ENCODE results near the gene PCDH9.
A peak's percentile ranks its signal among the peaks of the same experiment; 100 is the strongest.

Gene PCDH9

DNA sequence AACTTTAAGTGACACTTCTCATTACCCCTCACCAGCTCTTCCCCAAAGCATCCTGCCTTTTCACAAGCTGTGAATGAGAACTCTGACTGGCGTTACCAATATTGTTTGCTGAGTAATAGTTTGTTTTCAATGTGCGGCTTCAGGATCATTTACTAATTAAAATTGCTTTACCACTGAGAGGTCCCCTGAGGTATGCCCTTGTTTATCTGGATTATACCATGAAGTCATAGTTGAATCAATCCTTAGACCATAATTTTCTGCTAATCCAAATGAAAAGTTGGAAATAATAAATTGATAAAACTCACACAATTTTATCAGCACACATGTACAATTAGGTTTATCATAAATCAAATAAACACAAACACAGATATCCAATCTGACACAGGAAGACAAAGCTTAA, 568.8 kb downstream of the PCDH9 start:
- Histone ChIP-seq H3K27ac (replicated peaks; ENCODE audit: low read length) (no peak overlapping the region), H3K9me3 (replicated peaks in 1 of 2; ENCODE audit: control insufficient read depth in 2 of 2, insufficient read depth in 1 of 2, low read depth in 1 of 2, low read length in 2 of 2) (no peaks in the 10 kb centered on the region), H3K4me2 (ENCODE audit: insufficient read depth, low read length, poor library complexity, severe bottlenecking) (no peak overlapping the region), H2BK120ac (ENCODE audit: low read depth, low read length) (no peak overlapping the region), H2AK5ac (ENCODE audit: low read depth, low read length) (no peak overlapping the region), H2BK5ac (ENCODE audit: low read length) (no peak overlapping the region), H4K91ac (ENCODE audit: low read depth, low read length, poor library complexity) (no peak overlapping the region), H3K14ac (ENCODE audit: low read length) (no peak overlapping the region), H2BK15ac (ENCODE audit: low read length) (no peak overlapping the region), H3K23ac (ENCODE audit: low read depth, low read length, poor library complexity) (no peak overlapping the region), H3K9ac (ENCODE audit: low read depth, low read length, poor library complexity) (no peak overlapping the region), H3K18ac (ENCODE audit: low read length) (no peak overlapping the region), H3K4me3 (ENCODE audit: low read length in 2 of 2) (no peak overlapping the region), H2AFZ (ENCODE audit: low read length) (peak overlapping the region; percentile 43), H3K4me1 (ENCODE audit: control insufficient read depth in 2 of 2, insufficient read depth in 1 of 2, low read depth in 1 of 2, low read length in 2 of 2) (peaks cover 7 to 10% of the 10 kb centered on the region in 2 donors), H2BK12ac (ENCODE audit: low read length) (no peak overlapping the region), H3K36me3 (replicated peaks in 1 of 2; ENCODE audit: control insufficient read depth in 2 of 2, insufficient read depth in 2 of 2, low read length in 2 of 2) (no peaks in the 10 kb centered on the region), H3K79me1 (ENCODE audit: low read depth, low read length) (no peaks in the 10 kb centered on the region), H3K27me3 (ENCODE audit: control insufficient read depth in 3 of 3, insufficient read depth in 3 of 3, low read depth in 1 of 3, low read length in 3 of 3) (no peaks in the 10 kb centered on the region), H4K8ac (ENCODE audit: low read depth, low read length) (no peak overlapping the region), H3K4ac (ENCODE audit: low read length) (no peak overlapping the region)
- WGBS, 2 donors (ENCODE audit: extremely low coverage in 2 of 2, insufficient read length in 2 of 2, insufficient replicate concordance in 1 of 2), result no CpG with 5 or more reads among the region's 2 CpGs
- no peak for DNase-seq (ENCODE audit: low spot score)

DNA sequence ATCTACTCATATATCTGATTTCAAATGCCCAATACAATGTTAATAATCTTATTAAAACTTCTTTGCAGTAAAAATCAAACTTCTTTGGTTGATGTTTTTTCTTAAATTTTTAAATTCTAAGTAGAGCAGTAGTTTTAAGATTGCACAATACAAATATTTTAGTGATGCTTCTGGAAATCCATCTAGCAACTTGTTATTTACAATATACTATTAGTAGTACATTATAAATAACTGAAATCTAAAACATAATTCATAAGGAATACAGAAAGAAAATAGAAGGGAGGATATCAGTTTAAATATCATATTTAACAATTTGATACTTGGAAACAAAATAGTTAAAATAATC, 569.7 kb downstream of the PCDH9 start:
- Histone ChIP-seq H4K8ac (ENCODE audit: low read depth, low read length) (no peak overlapping the region), H2BK12ac (ENCODE audit: low read length) (no peak overlapping the region), H3K4me3 (ENCODE audit: low read length in 2 of 2) (no peak overlapping the region), H2AFZ (ENCODE audit: low read length) (peak overlapping the region; percentile 62), H3K23ac (ENCODE audit: low read depth, low read length, poor library complexity) (no peak overlapping the region), H3K79me1 (ENCODE audit: low read depth, low read length) (no peaks in the 10 kb centered on the region), H2AK5ac (ENCODE audit: low read depth, low read length) (no peak overlapping the region), H2BK5ac (ENCODE audit: low read length) (no peak overlapping the region), H3K4me2 (ENCODE audit: insufficient read depth, low read length, poor library complexity, severe bottlenecking) (no peak overlapping the region), H3K9ac (ENCODE audit: low read depth, low read length, poor library complexity) (no peak overlapping the region), H3K4me1 (ENCODE audit: control insufficient read depth in 2 of 2, insufficient read depth in 1 of 2, low read depth in 1 of 2, low read length in 2 of 2) (peaks cover 4 to 6% of the 10 kb centered on the region in 2 donors), H2BK15ac (ENCODE audit: low read length) (no peak overlapping the region), H3K18ac (ENCODE audit: low read length) (no peak overlapping the region), H3K4ac (ENCODE audit: low read length) (no peak overlapping the region), H3K14ac (ENCODE audit: low read length) (no peak overlapping the region), H3K36me3 (replicated peaks in 1 of 2; ENCODE audit: control insufficient read depth in 2 of 2, insufficient read depth in 2 of 2, low read length in 2 of 2) (no peaks in the 10 kb centered on the region), H3K9me3 (replicated peaks in 1 of 2; ENCODE audit: control insufficient read depth in 2 of 2, insufficient read depth in 1 of 2, low read depth in 1 of 2, low read length in 2 of 2) (no peaks in the 10 kb centered on the region), H4K91ac (ENCODE audit: low read depth, low read length, poor library complexity) (no peak overlapping the region), H2BK120ac (ENCODE audit: low read depth, low read length) (no peak overlapping the region), H3K27ac (replicated peaks; ENCODE audit: low read length) (no peak overlapping the region), H3K27me3 (ENCODE audit: control insufficient read depth in 3 of 3, insufficient read depth in 3 of 3, low read depth in 1 of 3, low read length in 3 of 3) (no peaks in the 10 kb centered on the region)
- DNase-seq (ENCODE audit: low spot score), result no peak

DNA sequence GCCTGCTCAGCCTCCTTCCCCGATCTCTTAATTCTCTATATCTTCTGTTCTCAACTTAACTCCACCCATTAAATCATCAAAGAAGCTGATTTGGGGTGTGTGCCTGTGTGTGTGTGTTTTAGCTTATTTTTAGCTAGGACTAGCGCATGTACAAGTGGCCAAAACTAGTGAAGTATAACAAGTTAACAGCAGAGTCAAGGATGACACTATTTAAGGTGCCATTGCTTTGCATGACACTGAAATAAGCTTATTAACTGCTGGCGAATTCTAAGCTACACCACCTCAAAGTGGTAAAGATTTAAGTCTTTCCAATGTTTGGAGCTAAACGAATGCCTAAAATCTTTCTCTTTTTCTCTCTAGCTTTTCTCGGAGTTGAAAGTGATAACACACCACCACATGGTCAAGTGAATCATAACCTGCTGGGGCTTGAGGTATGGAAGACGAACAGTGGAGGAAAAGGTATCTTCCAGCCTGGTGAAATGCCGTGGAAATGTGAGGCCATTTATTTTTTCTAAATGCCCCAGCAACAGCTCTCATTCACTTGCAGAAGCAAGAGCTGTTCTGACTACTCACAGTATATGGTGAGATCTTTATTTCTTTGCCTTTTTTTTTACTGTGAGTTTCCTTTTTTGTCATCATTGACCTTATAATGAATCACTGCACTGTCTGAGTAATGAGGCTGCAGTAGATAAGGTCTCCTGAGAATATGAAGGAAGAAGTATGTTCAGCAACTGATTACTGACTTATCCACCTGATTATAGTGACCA, 570.3 kb downstream of the PCDH9 start:
- Histone ChIP-seq H2BK5ac (ENCODE audit: low read length) (no peak overlapping the region), H4K8ac (ENCODE audit: low read depth, low read length) (no peak overlapping the region), H3K4me3 (ENCODE audit: low read length in 2 of 2) (no peak overlapping the region), H3K18ac (ENCODE audit: low read length) (no peak overlapping the region), H3K27ac (replicated peaks; ENCODE audit: low read length) (no peak overlapping the region), H2BK15ac (ENCODE audit: low read length) (no peak overlapping the region), H4K91ac (ENCODE audit: low read depth, low read length, poor library complexity) (no peak overlapping the region), H3K9ac (ENCODE audit: low read depth, low read length, poor library complexity) (no peak overlapping the region), H3K9me3 (replicated peaks in 1 of 2; ENCODE audit: control insufficient read depth in 2 of 2, insufficient read depth in 1 of 2, low read depth in 1 of 2, low read length in 2 of 2) (no peaks in the 10 kb centered on the region), H3K4ac (ENCODE audit: low read length) (no peak overlapping the region), H3K14ac (ENCODE audit: low read length) (no peak overlapping the region), H2BK12ac (ENCODE audit: low read length) (no peak overlapping the region), H3K27me3 (ENCODE audit: control insufficient read depth in 3 of 3, insufficient read depth in 3 of 3, low read depth in 1 of 3, low read length in 3 of 3) (no peaks in the 10 kb centered on the region), H2BK120ac (ENCODE audit: low read depth, low read length) (no peak overlapping the region), H3K23ac (ENCODE audit: low read depth, low read length, poor library complexity) (no peak overlapping the region), H3K4me1 (ENCODE audit: control insufficient read depth in 2 of 2, insufficient read depth in 1 of 2, low read depth in 1 of 2, low read length in 2 of 2) (peaks cover 4 to 5% of the 10 kb centered on the region in 2 donors), H3K79me1 (ENCODE audit: low read depth, low read length) (no peaks in the 10 kb centered on the region), H3K36me3 (replicated peaks in 1 of 2; ENCODE audit: control insufficient read depth in 2 of 2, insufficient read depth in 2 of 2, low read length in 2 of 2) (no peaks in the 10 kb centered on the region), H3K4me2 (ENCODE audit: insufficient read depth, low read length, poor library complexity, severe bottlenecking) (no peak overlapping the region), H2AK5ac (ENCODE audit: low read depth, low read length) (no peak overlapping the region), H2AFZ (ENCODE audit: low read length) (peak overlapping the region; percentile 62)
- WGBS, 2 donors (ENCODE audit: extremely low coverage in 2 of 2, insufficient read length in 2 of 2, insufficient replicate concordance in 1 of 2), result no CpG with 5 or more reads among the region's 7 CpGs
- DNase-seq (ENCODE audit: low spot score), result no peak

DNA sequence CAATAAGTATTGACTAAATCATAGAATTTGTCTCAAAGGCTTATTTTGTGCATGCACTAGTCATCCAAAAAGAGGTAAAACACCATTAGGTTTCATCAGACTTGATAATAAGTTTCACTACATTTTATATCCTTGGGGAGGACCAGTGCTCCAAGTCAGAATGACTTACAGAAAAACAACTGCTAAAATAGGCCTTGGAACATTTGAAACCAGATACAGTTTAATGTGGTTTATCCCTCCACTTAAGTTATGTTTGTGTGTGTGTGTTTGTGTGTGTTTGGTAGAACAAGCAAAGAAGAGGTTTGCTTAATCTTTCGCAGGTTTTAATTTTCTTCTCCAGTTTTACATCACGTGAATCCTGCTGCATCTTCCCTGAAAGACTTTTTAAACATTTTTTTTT, 570.9 kb downstream of the PCDH9 start:
- H3K4ac ChIP-seq (ENCODE audit: low read length), result no peak overlapping the region
- H2AK5ac ChIP-seq (ENCODE audit: low read depth, low read length), result no peak overlapping the region
- H3K9ac ChIP-seq (ENCODE audit: low read depth, low read length, poor library complexity), result no peak overlapping the region
- H3K23ac ChIP-seq (ENCODE audit: low read depth, low read length, poor library complexity), result no peak overlapping the region
- no peaks in the 10 kb centered on the region for H3K36me3 ChIP-seq (replicated peaks in 1 of 2; ENCODE audit: control insufficient read depth in 2 of 2, insufficient read depth in 2 of 2, low read length in 2 of 2)
- WGBS, 2 donors (ENCODE audit: extremely low coverage in 2 of 2, insufficient read length in 2 of 2, insufficient replicate concordance in 1 of 2), result no CpG with 5 or more reads among the region's 2 CpGs
- no peak overlapping the region for H2BK12ac ChIP-seq (ENCODE audit: low read length)
- H3K4me1 ChIP-seq (ENCODE audit: control insufficient read depth in 2 of 2, insufficient read depth in 1 of 2, low read depth in 1 of 2, low read length in 2 of 2), result peaks cover 4 to 5% of the 10 kb centered on the region in 2 donors
- no peak for DNase-seq (ENCODE audit: low spot score)
- no peak overlapping the region for H3K4me2 ChIP-seq (ENCODE audit: insufficient read depth, low read length, poor library complexity, severe bottlenecking)
- no peaks in the 10 kb centered on the region for H3K27me3 ChIP-seq (ENCODE audit: control insufficient read depth in 3 of 3, insufficient read depth in 3 of 3, low read depth in 1 of 3, low read length in 3 of 3)
- H2BK15ac ChIP-seq (ENCODE audit: low read length), result no peak overlapping the region
- no peak overlapping the region for H3K27ac ChIP-seq (replicated peaks; ENCODE audit: low read length)
- H3K9me3 ChIP-seq (replicated peaks in 1 of 2; ENCODE audit: control insufficient read depth in 2 of 2, insufficient read depth in 1 of 2, low read depth in 1 of 2, low read length in 2 of 2), result no peaks in the 10 kb centered on the region
- H3K79me1 ChIP-seq (ENCODE audit: low read depth, low read length), result no peaks in the 10 kb centered on the region
- no peak overlapping the region for H3K4me3 ChIP-seq (ENCODE audit: low read length in 2 of 2)
- H3K18ac ChIP-seq (ENCODE audit: low read length), result no peak overlapping the region
- H3K14ac ChIP-seq (ENCODE audit: low read length), result no peak overlapping the region
- H2BK120ac ChIP-seq (ENCODE audit: low read depth, low read length), result no peak overlapping the region
- H4K8ac ChIP-seq (ENCODE audit: low read depth, low read length), result no peak overlapping the region
- peak overlapping the region; percentile 62 for H2AFZ ChIP-seq (ENCODE audit: low read length)
- no peak overlapping the region for H4K91ac ChIP-seq (ENCODE audit: low read depth, low read length, poor library complexity)
- no peak overlapping the region for H2BK5ac ChIP-seq (ENCODE audit: low read length)

All from neuronal stem cell (in vitro differentiated cells).